CD4-positive, alpha-beta T cell treated with Interleukin-10 for 1 hour (primary cell): ENCODE data around the gene KIF1B.
"Not testable (repeated sequence)": the region's sequence is repeated elsewhere in the genome, so short reads cannot be mapped to it uniquely, and the experiment has no call there.

ENCODE experiments used
- DNase-seq: peaks from one replicate; pipeline ENCODE4 v3.0.0-alpha.2; 2020

Gene KIF1B

DNA sequence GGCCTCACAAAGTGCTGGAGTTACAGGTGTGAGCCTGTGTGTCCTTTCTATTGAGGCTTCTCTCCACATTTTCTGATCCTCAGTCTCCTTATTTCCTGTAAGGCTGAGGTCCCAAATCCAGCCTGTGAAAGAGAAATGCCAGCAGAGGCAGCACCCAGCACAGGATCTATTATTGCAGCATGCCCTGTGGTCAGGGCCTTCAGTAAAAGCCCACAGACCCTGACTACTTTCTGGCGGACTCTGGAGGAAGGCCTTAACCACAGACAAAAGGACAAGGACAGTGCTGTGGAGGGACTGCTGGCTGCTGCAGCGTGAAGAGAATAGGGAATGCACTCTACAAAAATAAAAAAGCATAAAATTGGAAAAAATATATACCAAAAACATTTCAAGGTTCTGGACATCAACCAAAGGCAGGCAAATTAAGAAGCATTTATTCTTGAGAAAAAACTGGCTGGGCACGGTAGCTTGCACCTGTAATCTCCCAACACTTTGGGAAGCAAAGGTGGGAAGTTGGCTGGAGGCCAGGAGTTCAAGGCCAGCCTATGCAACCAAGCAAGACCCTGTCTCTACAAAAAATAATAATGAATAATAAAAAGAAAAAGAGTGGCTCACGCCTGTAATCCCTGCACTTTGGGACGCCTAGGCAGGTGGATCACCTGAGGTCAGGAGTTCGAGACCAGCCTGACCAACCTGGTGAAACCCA, 179.1 kb downstream of the KIF1B start:
- no peak for DNase-seq

- no peak for DNase-seq
These were observed 186.5 kb downstream of the KIF1B start for GRCh38 chr1:10396870-10397269.

DNA sequence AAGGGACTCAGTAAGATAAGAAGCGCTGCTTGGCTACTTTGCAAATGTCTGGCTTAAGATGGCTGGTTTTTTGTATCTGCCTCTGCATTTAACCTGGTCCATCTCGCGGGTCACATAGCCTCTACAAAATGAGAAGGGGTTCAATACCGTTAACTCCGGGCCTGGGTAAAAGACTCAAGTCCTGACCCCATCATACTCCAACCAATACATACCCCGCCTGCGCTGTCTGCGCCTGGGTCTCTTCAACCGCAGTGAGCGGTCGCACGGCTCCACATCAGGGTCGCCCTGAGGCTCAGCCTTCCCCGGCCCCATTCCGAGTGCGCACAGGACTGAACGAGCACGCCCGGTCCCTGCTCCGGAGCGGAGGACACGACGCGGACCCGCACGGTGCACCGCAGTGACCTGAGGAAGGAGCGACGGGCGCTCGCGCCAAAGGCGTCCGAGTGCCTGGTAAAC, 187.9 kb downstream of the KIF1B start:
- no peak for DNase-seq

- peak; percentile 97 for DNase-seq
These were observed 188.5 kb downstream of the KIF1B start, which contains the start of gene PGD for GRCh38 chr1:10398734-10399443. PGD (plus strand) TSS chr1:10399064; CDS start chr1:10399118, 54 bp downstream.

GRCh38 chr1:10399444-10399941, 189.1 kb downstream of the KIF1B start:
- no peak for DNase-seq

DNA sequence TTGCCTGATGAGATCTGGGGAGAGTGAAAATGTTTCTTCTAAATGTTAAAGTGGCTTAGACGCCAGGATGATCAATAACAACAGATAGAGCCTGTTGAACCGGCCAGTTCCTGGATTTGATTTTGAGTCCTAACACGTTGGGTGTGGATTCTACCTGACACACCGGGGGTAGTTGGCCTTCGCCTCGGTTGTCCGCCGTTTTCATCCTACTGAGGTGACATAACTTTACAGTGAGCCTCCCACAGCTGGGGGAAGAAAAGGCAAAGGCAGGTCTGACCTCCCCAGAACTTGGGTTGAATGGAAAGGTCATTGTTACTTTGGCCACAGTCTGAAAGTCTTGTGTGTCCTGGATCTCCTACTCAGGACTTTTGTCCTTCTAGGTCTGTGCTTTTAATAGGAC, 189.6 kb downstream of the KIF1B start:
- DNase-seq = no peak

- DNase-seq = no peak
These were observed 190.9 kb downstream of the KIF1B start for GRCh38 chr1:10401281-10401680.

GRCh38 chr1:10402729-10403274, 192.4 kb downstream of the KIF1B start:
- no peak for DNase-seq

- no peak for DNase-seq
These were observed 196.8 kb downstream of the KIF1B start for GRCh38 chr1:10407201-10407600.

- peak; percentile 14 for DNase-seq
These were observed 205.0 kb downstream of the KIF1B start for GRCh38 chr1:10415211-10415930.

GRCh38 chr1:10415967-10416366, 205.6 kb downstream of the KIF1B start:
- not testable (repeated sequence) for DNase-seq

- DNase-seq = not testable (repeated sequence)
These were observed 208.4 kb downstream of the KIF1B start for GRCh38 chr1:10418741-10419140.

GRCh38 chr1:10419351-10419750, 209.0 kb downstream of the KIF1B start:
- no peak for DNase-seq

DNA sequence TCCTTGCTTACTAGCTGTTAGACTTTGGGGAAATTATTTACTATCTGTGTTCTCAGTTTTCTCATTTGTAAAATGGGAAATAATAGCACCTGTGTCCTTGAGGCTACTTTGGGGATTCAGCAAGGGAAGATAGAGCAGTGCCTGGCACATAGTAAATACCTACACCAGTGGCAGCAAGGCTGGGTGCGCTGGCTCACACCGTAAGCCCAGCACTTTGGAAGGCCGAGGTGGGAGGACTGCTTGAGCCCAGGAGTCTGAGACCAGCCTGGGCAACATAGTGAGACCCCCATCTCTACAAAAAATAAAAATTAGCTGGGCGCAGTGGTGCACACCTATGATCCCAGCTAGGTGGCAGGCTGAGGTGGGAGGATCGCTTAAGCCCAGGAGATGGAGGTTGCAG, 211.3 kb downstream of the KIF1B start:
- DNase-seq = no peak

GRCh38 chr1:10424034-10424433, 213.7 kb downstream of the KIF1B start:
- DNase-seq = no peak

GRCh38 chr1:10424651-10425050, 214.3 kb downstream of the KIF1B start:
- no peak for DNase-seq

DNA sequence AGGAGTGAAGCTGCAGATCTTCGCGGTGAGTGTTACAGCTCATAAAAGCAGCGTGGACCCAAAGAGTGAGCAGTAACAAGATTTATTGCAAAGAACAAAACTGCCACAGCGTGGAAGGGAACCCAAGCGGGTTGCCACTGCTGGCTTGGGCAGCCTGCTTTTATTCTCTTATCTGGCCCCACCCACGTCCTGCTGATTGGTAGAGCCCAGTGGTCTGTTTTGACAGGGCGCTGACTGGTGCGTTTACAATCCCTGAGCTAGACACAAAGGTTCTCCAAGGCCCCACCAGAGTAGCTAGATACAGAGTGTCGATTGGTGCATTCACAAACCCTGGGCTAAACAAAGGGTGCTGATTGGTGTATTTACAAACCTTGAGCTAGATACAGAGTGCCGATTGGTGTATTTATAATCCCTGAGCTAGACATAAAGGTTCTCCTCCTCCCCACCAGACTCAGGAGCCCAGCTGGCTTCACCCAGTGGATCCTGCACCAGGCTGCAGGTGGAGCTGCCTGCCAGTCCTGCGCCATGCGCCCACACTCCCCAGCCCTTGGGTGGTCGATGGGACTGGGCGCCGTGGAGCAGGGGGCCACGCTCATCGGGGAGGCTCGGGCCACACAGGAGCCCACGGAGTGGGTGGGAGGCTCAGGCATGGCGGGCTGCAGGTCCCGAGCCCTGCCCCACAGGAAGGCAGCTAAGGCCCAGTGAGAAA, 215.6 kb downstream of the KIF1B start:
- not testable (repeated sequence) for DNase-seq

GRCh38 chr1:10426535-10426848, 216.1 kb downstream of the KIF1B start:
- not testable (repeated sequence) for DNase-seq

- DNase-seq = no peak
These were observed 218.6 kb downstream of the KIF1B start for GRCh38 chr1:10428984-10429383.

- no peak for DNase-seq
These were observed 219.5 kb downstream of the KIF1B start for GRCh38 chr1:10429868-10430215.

GRCh38 chr1:10430216-10431069, 220.1 kb downstream of the KIF1B start, which contains the start of gene CENPS:
CENPS (plus strand) TSS chr1:10430433; CDS start chr1:10430518, 85 bp downstream.
- peak; percentile 91 for DNase-seq
